GM13976 (cell line): Measurements from ENCODE around the gene UIMC1.
"Not testable (repeated sequence)": the region's sequence is repeated elsewhere in the genome, so short reads cannot be mapped to it uniquely, and the experiment has no call there.

ENCODE experiments used
- DNase-seq: peaks from one replicate; pipeline ENCODE4 v3.0.0; 2012; ENCODE audit warnings: low spot score
- in situ Hi-C: fragments of 300-500 bp; cut with MboI; formaldehyde crosslinking; loops from one replicate; pipeline ENCODE4 v1.12.0; 2022; ENCODE audit warnings: low sequenced_read_pairs, mixed read lengths, inconsistent platforms; ENCODE audit not compliant: unreplicated experiment
- TF ChIP-seq, protein P1 (sequence below): IDR thresholded peaks from 2 replicates; pipeline ENCODE4 v1.5.1; 2012; ENCODE audit warnings: borderline replicate concordance, mild to moderate bottlenecking; ENCODE audit not compliant: insufficient read depth; ENCODE audit errors: extremely low read depth, missing control alignments, control extremely low read depth

UIMC1 gene

DNA sequence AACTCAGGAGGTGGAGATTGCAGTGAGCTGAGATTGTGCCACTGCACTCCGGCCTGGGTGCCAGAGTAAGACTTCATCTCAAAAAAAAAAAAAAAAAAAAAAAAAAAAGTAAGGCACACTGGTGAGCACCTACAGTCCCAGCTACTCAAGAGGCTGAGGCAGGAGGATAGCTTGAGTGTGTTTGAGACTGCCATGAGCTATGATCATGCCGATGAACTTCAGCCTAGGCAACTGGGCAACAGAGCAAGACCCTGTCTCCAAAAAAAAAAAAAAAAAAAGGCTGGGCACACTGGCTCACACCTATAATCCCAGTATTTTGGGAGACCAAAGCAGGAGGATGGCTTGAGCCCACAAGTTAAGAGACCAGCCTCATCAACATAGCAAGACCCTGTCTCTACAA is 20.3 kb downstream of the UIMC1 start:
- in situ Hi-C loops = no loop called here
- DNase-seq = no peak
- TF ChIP-seq, protein P1, sequence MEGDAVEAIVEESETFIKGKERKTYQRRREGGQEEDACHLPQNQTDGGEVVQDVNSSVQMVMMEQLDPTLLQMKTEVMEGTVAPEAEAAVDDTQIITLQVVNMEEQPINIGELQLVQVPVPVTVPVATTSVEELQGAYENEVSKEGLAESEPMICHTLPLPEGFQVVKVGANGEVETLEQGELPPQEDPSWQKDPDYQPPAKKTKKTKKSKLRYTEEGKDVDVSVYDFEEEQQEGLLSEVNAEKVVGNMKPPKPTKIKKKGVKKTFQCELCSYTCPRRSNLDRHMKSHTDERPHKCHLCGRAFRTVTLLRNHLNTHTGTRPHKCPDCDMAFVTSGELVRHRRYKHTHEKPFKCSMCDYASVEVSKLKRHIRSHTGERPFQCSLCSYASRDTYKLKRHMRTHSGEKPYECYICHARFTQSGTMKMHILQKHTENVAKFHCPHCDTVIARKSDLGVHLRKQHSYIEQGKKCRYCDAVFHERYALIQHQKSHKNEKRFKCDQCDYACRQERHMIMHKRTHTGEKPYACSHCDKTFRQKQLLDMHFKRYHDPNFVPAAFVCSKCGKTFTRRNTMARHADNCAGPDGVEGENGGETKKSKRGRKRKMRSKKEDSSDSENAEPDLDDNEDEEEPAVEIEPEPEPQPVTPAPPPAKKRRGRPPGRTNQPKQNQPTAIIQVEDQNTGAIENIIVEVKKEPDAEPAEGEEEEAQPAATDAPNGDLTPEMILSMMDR = no peak

DNA sequence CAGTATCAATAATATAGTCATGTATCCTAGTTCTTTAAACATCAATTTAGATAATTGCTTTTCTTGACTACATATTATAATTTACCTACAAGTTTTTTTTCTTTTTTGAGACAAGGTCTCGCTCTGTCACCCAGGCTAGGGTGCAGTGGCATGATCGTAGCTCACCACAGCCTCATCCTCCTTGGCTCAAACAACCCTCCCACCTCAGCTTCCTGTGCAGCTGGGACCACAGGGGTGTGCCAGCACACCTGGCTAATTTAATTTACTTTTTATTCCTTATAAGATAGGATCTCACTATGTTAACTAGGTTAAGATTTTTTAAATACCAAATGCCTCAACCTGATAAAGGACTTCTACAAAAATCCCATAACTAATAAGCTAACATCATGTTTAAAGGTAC is 21.1 kb downstream of the UIMC1 start:
- no peak for DNase-seq
- TF ChIP-seq, protein P1 = no peak
- in situ Hi-C loops = no loop called here

DNA sequence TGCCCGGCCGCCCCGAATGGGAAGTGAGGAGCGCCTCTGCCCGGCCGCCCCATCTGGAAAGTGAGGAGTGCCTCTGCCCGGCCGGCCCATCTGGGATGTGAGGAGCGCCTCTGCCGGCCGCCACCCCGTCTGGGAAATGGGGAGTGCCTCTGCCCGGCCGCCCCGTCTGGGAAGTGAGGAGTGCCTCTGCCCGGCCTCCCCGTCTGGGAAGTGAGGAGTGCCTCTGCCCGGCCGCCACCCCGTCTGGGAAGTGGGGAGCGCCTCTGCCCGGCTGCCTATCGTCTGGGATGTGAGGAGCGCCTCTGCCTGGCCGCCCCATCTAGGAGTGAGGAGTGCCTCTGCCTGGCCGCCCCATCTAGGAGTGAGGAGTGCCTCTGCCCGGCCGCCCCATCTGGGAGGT is 22.4 kb downstream of the UIMC1 start:
- DNase-seq, in situ Hi-C loops: not testable (repeated sequence)

DNA sequence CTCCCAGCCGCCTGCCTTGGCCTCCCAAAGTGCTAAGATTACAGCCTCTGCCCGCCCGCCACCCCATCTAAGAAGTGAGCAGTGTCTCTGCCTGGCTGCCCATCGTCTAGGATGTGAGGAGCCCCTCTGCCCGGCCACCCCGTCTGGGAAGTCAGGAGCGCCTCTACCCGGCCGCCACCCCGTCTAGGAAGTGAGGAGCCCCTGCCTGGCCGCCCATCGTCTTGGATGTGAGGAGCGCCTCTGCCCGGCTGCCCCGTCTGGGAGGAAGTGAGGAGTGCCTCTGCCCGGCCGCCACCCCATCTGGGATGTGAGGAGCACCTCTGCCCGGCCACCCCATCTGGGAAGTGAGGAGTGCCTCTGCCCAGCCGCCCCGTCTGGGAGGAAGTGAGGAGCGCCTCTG is 23.0 kb downstream of the UIMC1 start:
- in situ Hi-C loops, DNase-seq: not testable (repeated sequence)

DNA sequence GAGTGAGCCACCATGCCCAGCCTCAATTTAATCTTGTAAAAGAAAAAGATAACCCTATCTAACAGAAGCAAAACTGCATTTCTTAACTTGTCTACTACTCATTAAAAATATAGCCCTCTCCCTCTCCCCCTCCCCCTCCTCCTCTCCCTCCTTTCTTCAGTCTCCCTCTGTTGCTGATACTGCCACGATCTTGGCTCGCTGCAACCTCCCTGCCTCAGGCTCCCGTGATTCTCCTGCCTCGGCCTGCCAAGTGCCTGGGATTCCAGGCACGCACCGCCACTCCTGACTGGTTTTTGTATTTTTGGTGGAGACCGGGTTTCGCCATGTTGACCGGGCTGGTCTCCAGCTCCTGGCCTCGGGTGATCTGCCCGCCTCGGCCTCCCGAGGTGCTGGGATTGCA is 23.5 kb downstream of the UIMC1 start:
- DNase-seq, in situ Hi-C loops: not testable (repeated sequence)

DNA sequence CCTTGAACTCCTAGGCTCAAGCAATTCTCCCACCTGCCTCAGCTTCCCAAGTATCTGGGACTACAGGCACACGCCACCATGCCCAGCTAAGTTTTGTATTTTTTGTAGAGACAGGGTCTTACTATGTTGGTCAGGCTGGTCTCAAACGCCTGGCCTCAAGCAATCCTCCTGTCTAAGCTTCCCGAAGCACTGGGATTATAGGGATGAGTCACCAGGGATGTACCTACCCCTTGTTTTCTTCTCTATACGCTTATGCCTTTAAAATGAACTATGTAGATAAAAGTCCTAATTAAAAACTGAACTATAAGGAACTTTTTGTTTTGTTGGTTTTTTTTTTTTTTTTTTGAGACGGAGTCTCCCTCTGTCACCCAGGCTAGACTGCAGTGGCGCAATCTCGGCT is 25.8 kb downstream of the UIMC1 start:
- no peak for DNase-seq
- in situ Hi-C loops = no loop called here

DNA sequence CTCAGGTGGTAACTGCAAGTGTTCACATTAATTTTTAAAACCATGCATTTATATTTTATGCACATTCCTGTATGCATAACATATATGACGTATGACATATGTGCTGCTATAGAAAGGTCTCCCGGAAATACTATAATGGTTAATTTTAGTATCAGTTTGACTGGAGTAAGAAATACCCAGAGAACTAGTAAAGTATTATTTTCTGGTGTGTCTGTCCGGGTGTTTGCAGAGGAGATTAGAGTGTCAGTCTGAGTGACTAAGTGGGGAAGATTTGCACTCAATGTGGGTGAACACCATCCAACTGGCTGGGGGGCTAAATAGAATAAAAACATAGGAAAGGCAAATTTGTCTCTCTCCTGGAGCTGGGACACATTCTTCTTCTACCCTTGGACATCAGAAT is 26.9 kb downstream of the UIMC1 start:
- in situ Hi-C loops = no loop called here
- DNase-seq = peak; percentile 21
- TF ChIP-seq, protein P1 = no peak

More for the DNA sequence above, 25.8 kb downstream of the UIMC1 start:
- TF ChIP-seq, protein P1 = no peak

DNA sequence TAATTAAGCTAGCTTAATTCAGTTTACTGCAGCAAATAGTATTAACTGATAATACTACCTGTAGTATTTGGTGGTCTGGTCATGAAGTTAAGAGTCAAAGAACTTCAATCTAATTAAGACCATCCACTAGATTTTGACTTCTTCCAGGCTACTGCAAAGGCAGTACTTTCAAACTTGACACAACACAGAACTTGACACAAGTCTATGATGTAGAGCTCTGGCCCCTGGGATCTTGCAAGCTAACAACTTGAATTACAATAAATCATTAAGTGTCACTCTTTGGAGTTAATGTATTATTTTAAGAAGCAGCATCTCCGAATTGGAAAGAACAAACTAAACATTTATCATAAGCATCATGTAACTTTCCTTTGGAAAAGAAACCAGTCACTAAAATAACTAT is 40.9 kb downstream of the UIMC1 start:
- TF ChIP-seq, protein P1 = no peak
- DNase-seq = no peak
- in situ Hi-C loops = loop anchor here (25.0 kb wide), 1 partner anchor 303 kb away; no protein-coding TSS in a partner anchor

DNA sequence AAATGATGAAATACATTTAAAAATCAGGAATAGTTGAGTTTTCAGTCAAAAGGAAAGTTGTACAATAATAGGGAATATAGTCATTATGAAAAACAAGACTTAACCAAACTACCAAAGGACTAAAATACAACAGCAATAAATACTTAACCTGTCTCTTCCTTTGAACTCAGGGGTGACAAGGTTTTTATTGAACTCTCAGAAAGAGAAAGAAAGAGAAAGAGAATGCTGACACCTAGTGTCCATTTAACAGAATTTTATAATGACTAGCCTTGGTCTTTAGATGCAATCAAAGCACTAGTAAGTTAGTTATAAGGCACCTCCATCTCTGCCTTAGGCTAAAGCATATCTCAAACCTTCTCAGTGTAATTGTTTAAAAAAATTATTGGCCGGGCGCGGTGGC is 47.5 kb downstream of the UIMC1 start:
- in situ Hi-C loops = loop anchor here (25.0 kb wide), 1 partner anchor 297 kb away; no protein-coding TSS in a partner anchor
- TF ChIP-seq, protein P1 = no peak
- DNase-seq = peak; percentile 53
